ENCODE measurements around the gene DENND1A. TPM values are rescaled to one million over a fixed set of nuclear protein-coding genes. Genes with fewer than 3 reads are reported as not detected.

The DENND1A gene
- total and polyA plus RNA-seq, 12 donors: 7.3 to 36.7 (median 19.6) TPM

DNA sequence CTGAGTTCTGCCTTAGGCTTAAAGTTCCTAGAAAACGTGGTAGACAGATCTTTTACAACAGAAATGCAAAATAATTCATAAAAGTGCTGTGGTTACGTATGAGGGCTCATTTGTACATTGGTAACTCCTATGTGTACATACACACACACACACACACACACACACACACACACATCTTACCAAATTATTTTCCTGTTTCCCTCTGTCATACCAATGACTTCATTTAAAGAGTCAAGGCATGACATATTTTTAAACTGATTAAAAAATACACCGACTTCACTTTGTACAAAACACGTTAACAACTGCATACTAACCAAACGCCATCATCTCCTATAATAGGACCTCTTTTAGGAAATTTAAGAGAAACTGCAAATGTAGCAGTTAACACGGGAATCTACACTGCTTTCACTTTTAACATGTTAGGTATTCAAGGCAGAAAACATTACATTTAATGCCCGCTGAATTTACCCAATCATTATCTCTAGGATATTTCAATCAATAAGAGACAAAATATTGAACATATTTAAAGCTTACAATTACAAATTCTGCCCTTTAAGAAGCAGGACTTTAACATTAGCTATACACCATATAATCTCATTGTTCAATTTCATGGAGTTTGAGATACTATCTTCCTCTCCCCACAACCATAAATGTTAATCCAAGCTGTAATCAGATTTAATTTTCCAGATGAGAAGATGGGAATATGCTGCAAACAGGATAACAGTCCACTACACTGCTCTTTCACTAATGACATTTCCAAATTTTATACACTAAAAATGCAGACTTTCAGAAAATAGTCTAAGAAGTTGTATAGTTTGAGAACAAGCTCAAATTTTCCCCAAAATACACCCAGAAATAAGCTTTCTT, 133.1 kb downstream of the DENND1A start:
- no peak for TF ChIP-seq POLR2A (IDR thresholded peaks at IDR 0.05)
- TF ChIP-seq, protein P1, sequence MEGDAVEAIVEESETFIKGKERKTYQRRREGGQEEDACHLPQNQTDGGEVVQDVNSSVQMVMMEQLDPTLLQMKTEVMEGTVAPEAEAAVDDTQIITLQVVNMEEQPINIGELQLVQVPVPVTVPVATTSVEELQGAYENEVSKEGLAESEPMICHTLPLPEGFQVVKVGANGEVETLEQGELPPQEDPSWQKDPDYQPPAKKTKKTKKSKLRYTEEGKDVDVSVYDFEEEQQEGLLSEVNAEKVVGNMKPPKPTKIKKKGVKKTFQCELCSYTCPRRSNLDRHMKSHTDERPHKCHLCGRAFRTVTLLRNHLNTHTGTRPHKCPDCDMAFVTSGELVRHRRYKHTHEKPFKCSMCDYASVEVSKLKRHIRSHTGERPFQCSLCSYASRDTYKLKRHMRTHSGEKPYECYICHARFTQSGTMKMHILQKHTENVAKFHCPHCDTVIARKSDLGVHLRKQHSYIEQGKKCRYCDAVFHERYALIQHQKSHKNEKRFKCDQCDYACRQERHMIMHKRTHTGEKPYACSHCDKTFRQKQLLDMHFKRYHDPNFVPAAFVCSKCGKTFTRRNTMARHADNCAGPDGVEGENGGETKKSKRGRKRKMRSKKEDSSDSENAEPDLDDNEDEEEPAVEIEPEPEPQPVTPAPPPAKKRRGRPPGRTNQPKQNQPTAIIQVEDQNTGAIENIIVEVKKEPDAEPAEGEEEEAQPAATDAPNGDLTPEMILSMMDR (IDR thresholded peaks at IDR 0.05): no peak
- WGBS, 4 donors: 70 to 79% (median 76%) methylated on average over 7 of the region's 7 CpGs
- H3K27me3 ChIP-seq: no peaks in the 10 kb centered on the region
- intact Hi-C loops (cut with DNase I): no loop called here
- H3K9me3 ChIP-seq (replicated peaks in 1 of 3): no peaks in the 10 kb centered on the region
- DNase-seq: no peak
- no peaks in the 10 kb centered on the region for H3K36me3 ChIP-seq (replicated peaks in 1 of 2)
- peaks cover 0 to 4% of the 10 kb centered on the region in 2 donors for H3K4me1 ChIP-seq (replicated peaks in 1 of 2)
- H3K4me3 ChIP-seq: no peak overlapping the region
- H3K27ac ChIP-seq: no peak overlapping the region

DNA sequence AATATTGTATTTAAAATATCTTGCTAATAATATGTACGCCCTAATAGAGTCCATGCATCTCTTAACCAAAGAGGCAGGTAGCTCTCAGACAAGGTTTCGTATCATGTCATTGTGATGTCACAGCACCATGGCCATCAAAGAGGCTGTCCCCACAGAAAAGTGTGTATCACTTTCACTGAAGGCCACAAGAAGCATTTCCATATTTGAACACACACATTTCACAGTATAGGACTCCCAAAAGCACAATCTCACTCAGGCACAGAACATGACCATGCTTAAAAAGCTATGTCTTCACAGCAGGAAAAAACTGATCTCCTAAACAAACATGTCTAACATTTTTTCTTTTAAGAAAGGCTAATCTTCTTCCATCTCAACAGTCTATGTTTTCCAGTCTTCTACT, 133.8 kb downstream of the DENND1A start:
- DNase-seq: no peak
- TF ChIP-seq, protein P1 (IDR thresholded peaks at IDR 0.05): no peak
- TF ChIP-seq POLR2A (IDR thresholded peaks at IDR 0.05): no peak

DNA sequence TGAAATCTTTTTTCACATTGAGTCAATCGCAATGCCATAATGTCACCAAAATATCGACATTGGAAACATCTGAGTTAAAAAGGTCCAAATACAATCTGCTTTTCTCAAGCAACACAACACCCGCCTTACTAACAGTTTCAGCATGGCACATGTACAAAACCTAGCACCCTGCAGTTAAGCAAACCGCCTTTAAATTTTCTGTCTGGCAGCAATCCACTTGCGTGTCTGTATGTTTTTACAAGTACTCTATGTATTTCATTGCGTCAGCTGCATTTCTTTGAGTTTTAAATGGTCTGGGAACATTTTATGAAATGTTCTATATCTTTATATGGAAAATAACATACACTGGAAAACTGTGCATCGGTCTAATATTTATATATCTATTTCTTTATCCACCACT, 134.6 kb downstream of the DENND1A start:
- no peak for TF ChIP-seq POLR2A (IDR thresholded peaks at IDR 0.05)
- TF ChIP-seq, protein P1 (IDR thresholded peaks at IDR 0.05): no peak
- no peaks in the 10 kb centered on the region for H3K27me3 ChIP-seq
- no peak for DNase-seq
- H3K36me3 ChIP-seq (replicated peaks in 1 of 2): no peaks in the 10 kb centered on the region
- WGBS, 4 donors: 95 to 98% (median 96%) methylated on average over 7 of the region's 7 CpGs
- peaks cover 0 to 2% of the 10 kb centered on the region in 2 donors for H3K4me1 ChIP-seq (replicated peaks in 1 of 2)
- intact Hi-C loops (cut with DNase I): no loop called here
- no peak overlapping the region for H3K27ac ChIP-seq
- no peaks in the 10 kb centered on the region for H3K9me3 ChIP-seq (replicated peaks in 1 of 3)
- H3K4me3 ChIP-seq: no peak overlapping the region

More for the DNA sequence above, 133.8 kb downstream of the DENND1A start:
- Histone ChIP-seq H3K27ac (no peak overlapping the region), H3K36me3 (replicated peaks in 1 of 2) (no peaks in the 10 kb centered on the region), H3K27me3 (no peaks in the 10 kb centered on the region), H3K9me3 (replicated peaks in 1 of 3) (no peaks in the 10 kb centered on the region), H3K4me3 (no peak overlapping the region), H3K4me1 (replicated peaks in 1 of 2) (peaks cover 0 to 4% of the 10 kb centered on the region in 2 donors)
- 97 to 99% (median 98%) methylated on average over 2 of the region's 2 CpGs for WGBS, 4 donors
- intact Hi-C loops (cut with DNase I): no loop called here

DNA sequence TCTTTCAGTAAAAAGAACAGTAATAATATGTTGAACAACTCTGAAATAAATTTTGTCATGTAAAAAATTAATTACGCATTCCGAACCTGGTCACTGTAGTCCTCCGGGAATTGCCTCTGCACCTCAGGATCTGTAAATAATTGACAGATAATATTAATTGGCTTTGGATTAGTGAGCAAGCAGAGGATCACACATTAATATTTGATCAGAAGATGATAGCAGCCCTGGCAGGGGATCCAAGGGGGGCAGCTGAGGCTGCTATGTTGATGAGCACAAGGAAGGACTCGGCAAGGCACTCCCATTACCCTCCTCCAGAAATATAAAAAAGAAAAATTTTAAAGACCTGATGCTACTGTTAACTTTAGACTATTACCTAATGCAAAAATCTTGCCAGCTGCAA, 137.4 kb downstream of the DENND1A start:
- WGBS, 4 donors: 96 to 99% (median 97%) methylated on average over 4 of the region's 4 CpGs

More for the DNA sequence above, 137.4 kb downstream of the DENND1A start:
- Histone ChIP-seq H3K36me3 (replicated peaks in 1 of 2) (no peaks in the 10 kb centered on the region), H3K9me3 (replicated peaks in 1 of 3) (no peaks in the 10 kb centered on the region), H3K27me3 (no peaks in the 10 kb centered on the region), H3K4me1 (replicated peaks in 1 of 2) (no peaks in the 10 kb centered on the region), H3K27ac (no peak overlapping the region), H3K4me3 (no peak overlapping the region)
- TF ChIP-seq, protein P1 (IDR thresholded peaks at IDR 0.05): no peak
- TF ChIP-seq POLR2A (IDR thresholded peaks at IDR 0.05): no peak
- no peak for DNase-seq
- intact Hi-C loops (cut with DNase I): no loop called here

Data from adrenal gland (tissue), 12 donors.